Gastroesophageal sphincter (tissue), 4 donors: ENCODE measurements around the gene POLR3A. TPM values are rescaled to one million over a fixed set of nuclear protein-coding genes. Genes with fewer than 3 reads are reported as not detected.

Experiments
- ATAC-seq: fragments of 150-250 bp; one replicate; pipeline ENCODE4 v1.9.1; 2016; ENCODE audit warnings: mild to moderate bottlenecking, moderate library complexity
- H3K27ac ChIP-seq, 4 donors: fragments of 200-600 bp; sonication (generic) in 3 of 4; 1 replicate in 3 of 4; 2 replicates in 1 of 4; pipeline ENCODE4 v1.5.1; 2016 to 2019
- H3K27me3 ChIP-seq: fragments of 200-600 bp; sonication (generic); one replicate; pipeline ENCODE4 v1.5.1; 2019
- H3K36me3 ChIP-seq, 2 donors: fragments of 200-600 bp; sonication (generic); one replicate each; pipeline ENCODE4 v1.5.1; 2019; ENCODE audit warnings: control low read depth in 1 of 2
- H3K4me1 ChIP-seq, 3 donors: fragments of 200-600 bp; sonication (generic); 1 replicate in 2 of 3; 2 replicates in 1 of 3; pipeline ENCODE4 v1.5.1; 2016 to 2019; ENCODE audit warnings: control low read depth in 2 of 3
- H3K4me3 ChIP-seq, 2 donors: fragments of 200-600 bp; sonication (generic); one replicate each; pipeline ENCODE4 v1.5.1; 2019; ENCODE audit warnings: mild to moderate bottlenecking in 1 of 2, moderate library complexity in 1 of 2
- H3K9me3 ChIP-seq, 3 donors: fragments of 200-600 bp; sonication (generic); one replicate each; pipeline ENCODE4 v1.5.1; 2017 to 2019; ENCODE audit warnings: control low read depth in 2 of 3
- EP300 ChIP-seq: sonication (generic); formaldehyde crosslinking; IDR thresholded peaks from one replicate; pipeline ENCODE4 v1.6.1; 2017; ENCODE audit warnings: antibody characterized with exemption, mild to moderate bottlenecking
- POLR2A ChIP-seq, 2 donors: fragments of 450-650 bp; IDR thresholded peaks; one replicate each; pipeline ENCODE4 v1.6.1; 2017; ENCODE audit warnings: antibody characterized with exemption in 2 of 2, mild to moderate bottlenecking in 2 of 2, moderate library complexity in 1 of 2
- POLR2AphosphoS5 ChIP-seq: sonication (generic); formaldehyde crosslinking; IDR thresholded peaks from one replicate; pipeline ENCODE4 v1.6.1; 2017; ENCODE audit warnings: antibody characterized with exemption
- WGBS, 2 donors: methylation state at CpG; one replicate each; pipeline ENCODE4 v1.1.5; 2018; ENCODE audit warnings: low coverage in 1 of 2; 5-methylcytosine and 5-hydroxymethylcytosine counted together
- small RNA-seq, 4 donors: library from RNA; depleted of rRNA; stranded (forward); fragments of <200 nt; gene quantifications; one replicate each; pipeline ENCODE3, GENCODE V24; 2016
- total RNA-seq, 4 donors: library from RNA; depleted of rRNA; stranded (reverse); fragments of >200 nt; gene quantifications; one replicate each; pipeline ENCODE4 v1.1.0, GENCODE V29; 2016
- TF ChIP-seq, protein P1 (sequence below), 4 experiments: fragments of 200-600 bp in 2 of 4; fragments of 450-650 bp in 2 of 4; sonication (generic) in 1 of 4; IDR thresholded peaks; one replicate each; pipeline ENCODE4 v1.5.1; 2017 to 2019; ENCODE audit warnings: antibody characterized with exemption in 4 of 4, mild to moderate bottlenecking in 2 of 4, moderate library complexity in 2 of 4

POLR3A gene
- total RNA-seq, 4 donors from 2014 or later, result 10.0 to 13.5 (median 12.0) TPM

DNA sequence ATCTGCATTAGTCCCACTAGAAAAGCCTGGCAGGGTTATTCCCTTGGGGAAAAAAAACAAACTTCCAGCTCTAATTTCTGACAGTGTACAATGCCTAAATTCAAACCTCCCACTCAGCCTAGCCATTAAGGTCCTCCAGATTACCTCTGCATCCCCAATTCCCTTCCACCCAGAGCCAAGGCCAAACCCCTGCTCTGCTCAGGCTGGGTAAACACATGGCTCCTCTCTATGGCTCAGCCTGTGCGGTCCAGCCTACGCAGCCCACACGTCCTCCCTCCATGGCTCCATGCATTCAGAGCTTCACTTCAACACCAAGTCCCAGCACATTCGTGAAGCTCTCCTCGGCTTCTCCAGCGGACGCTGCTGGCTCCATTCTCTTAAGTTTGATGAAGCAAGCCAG is 107.9 kb downstream of the POLR3A start:
- peaks cover 0 to 5% of the 10 kb centered on the region in 2 donors for H3K36me3 ChIP-seq
- H3K4me3 ChIP-seq, result no peak overlapping the region
- no peak for ATAC-seq
- TF ChIP-seq POLR2A (IDR thresholded peaks at IDR 0.05) (no peak), EP300 (no peak), POLR2AphosphoS5 (no peak)
- TF ChIP-seq, protein P1, sequence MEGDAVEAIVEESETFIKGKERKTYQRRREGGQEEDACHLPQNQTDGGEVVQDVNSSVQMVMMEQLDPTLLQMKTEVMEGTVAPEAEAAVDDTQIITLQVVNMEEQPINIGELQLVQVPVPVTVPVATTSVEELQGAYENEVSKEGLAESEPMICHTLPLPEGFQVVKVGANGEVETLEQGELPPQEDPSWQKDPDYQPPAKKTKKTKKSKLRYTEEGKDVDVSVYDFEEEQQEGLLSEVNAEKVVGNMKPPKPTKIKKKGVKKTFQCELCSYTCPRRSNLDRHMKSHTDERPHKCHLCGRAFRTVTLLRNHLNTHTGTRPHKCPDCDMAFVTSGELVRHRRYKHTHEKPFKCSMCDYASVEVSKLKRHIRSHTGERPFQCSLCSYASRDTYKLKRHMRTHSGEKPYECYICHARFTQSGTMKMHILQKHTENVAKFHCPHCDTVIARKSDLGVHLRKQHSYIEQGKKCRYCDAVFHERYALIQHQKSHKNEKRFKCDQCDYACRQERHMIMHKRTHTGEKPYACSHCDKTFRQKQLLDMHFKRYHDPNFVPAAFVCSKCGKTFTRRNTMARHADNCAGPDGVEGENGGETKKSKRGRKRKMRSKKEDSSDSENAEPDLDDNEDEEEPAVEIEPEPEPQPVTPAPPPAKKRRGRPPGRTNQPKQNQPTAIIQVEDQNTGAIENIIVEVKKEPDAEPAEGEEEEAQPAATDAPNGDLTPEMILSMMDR (IDR thresholded peaks at IDR 0.05), result no peak
- H3K27ac ChIP-seq, result peak overlapping the region in 1 of 4 donors; percentile 6
- WGBS, 2 donors, result 90% methylated on average over 4 of the region's 7 CpGs; no CpG with 5 or more reads in 1 of the 2 donors
- no peaks in the 10 kb centered on the region for H3K9me3 ChIP-seq
- H3K27me3 ChIP-seq, result no peaks in the 10 kb centered on the region
- H3K4me1 ChIP-seq, result peaks cover 0 to 77% (median 20%) of the 10 kb centered on the region in 3 donors

DNA sequence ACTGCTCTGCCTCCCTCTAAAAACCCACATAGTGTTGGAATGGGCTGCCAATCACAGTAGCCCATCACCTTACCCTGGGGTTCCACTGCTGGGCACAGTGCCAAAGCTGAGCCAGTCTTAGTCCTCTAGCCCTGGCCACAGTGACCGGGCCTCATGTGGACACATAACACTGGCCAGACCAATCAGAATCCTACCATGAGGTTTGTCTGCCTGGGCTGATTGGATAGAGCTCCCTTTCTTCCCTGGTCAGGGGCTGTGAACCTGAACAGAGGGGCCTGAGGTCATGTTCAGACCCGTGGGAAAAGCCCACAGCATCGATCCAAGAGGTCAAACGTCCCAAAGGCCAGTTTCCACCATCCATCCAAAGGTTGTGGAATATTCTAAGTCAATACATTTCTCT is 108.8 kb downstream of the POLR3A start:
- Histone ChIP-seq H3K4me1 (peaks cover 0 to 80% (median 20%) of the 10 kb centered on the region in 3 donors), H3K27ac (no peak overlapping the region), H3K4me3 (no peak overlapping the region), H3K27me3 (no peaks in the 10 kb centered on the region), H3K9me3 (no peaks in the 10 kb centered on the region), H3K36me3 (peaks cover 0 to 5% of the 10 kb centered on the region in 2 donors)
- 77 to 86% methylated on average over 3 to 4 of the region's 4 CpGs for WGBS, 2 donors
- TF ChIP-seq, protein P1 (IDR thresholded peaks at IDR 0.05), result no peak
- TF ChIP-seq EP300, result no peak
- no peak for ATAC-seq

DNA sequence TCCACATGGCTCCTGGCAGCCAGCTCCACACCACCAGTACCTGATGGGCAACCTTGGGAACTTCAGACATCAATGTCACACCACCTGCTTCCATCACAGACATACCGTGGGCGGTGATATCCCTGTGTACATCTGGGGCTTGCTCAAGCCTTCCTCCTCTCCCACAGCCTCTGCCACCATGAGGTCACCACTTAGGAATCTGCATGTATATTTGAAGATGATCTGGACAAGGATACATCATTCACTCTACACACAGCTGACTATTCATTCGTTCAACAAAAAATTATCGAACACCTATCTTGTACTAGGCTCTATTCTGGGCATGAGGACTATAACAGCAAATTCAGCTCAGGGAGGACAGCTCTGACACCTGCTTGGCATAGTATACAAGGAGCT is 109.6 kb downstream of the POLR3A start:
- no peak overlapping the region for H3K4me3 ChIP-seq
- H3K27me3 ChIP-seq, result no peaks in the 10 kb centered on the region
- no peak for ATAC-seq
- TF ChIP-seq, protein P1 (IDR thresholded peaks at IDR 0.05), result no peak
- TF ChIP-seq POLR2AphosphoS5 (no peak), EP300 (no peak), POLR2A (IDR thresholded peaks at IDR 0.05) (no peak)
- peaks cover 0 to 80% (median 14%) of the 10 kb centered on the region in 3 donors for H3K4me1 ChIP-seq
- H3K27ac ChIP-seq, result peak overlapping the region in 1 of 4 donors; percentile 24
- 61% methylated on average over 3 of the region's 4 CpGs; no CpG with 5 or more reads in 1 of the 2 donors for WGBS, 2 donors
- H3K9me3 ChIP-seq, result no peaks in the 10 kb centered on the region
- H3K36me3 ChIP-seq, result peaks cover 0 to 5% of the 10 kb centered on the region in 2 donors

Small RNAs within 50 kb of the gene (small RNA-seq; reads per million reads assigned to genes)
- 0 reads per million in 4 donors for gene RF00017

Other genes starting within 250 kb of the POLR3A start
- 100 to 1,000 TPM in 1 of 4 donors, 10 to 100 TPM in 3; 52.0 to 127 (median 56.3) TPM for gene DLG5, start 102.8 kb downstream of the POLR3A start, total RNA-seq
- 1,000 to 10,000 TPM; 1,244 to 3,223 (median 2,309) TPM for gene RPS24, start 4.3 kb upstream of the POLR3A start, total RNA-seq